SK-N-SH (cell line): Measurements from ENCODE around the gene HSD11B2. TPM values are rescaled to one million over a fixed set of nuclear protein-coding genes. Genes with fewer than 3 reads are reported as not detected.

Source experiments
- CTCF ChIA-PET: fragments of 300-600, 350-600 bp; formaldehyde crosslinking; extraction: SDS; loops from one replicate; lab custom pipeline; 2021; lab: Yijun Ruan, JAX
- POLR2A ChIA-PET: fragments of 350-600 bp; sonication (Branson Sonifier 250); formaldehyde crosslinking; extraction: SDS; loops from one replicate; lab custom pipeline; 2020; ENCODE audit warnings: antibody characterized with exemption, inconsistent platforms; lab: Yijun Ruan, JAX
- DNase-seq: peaks from one replicate; pipeline ENCODE4 v3.0.0; 2012
- H2AFZ ChIP-seq: fragments of 200-600 bp; sonication (generic); 2 replicates; pipeline ENCODE4 v1.8.1; 2016; ENCODE audit warnings: antibody characterized with exemption, mild to moderate bottlenecking, low read depth
- H3F3A ChIP-seq: fragments of 200-600 bp; sonication (generic); replicated peaks from 2 replicates; pipeline ENCODE3; 2016; ENCODE audit warnings: antibody characterized with exemption, mild to moderate bottlenecking; ENCODE audit not compliant: insufficient read depth
- H3K27ac ChIP-seq, 2 experiments: fragments of 200-500 bp in 1 of 2; fragments of 200-600 bp in 1 of 2; sonication (Bioruptor generic) in 1 of 2; sonication (generic), shearing (Covaris generic) in 1 of 2; 2 replicates each; pipeline versions ENCODE4 v1.5.1 to v1.6.1; 2014 to 2016; ENCODE audit warnings: low read depth in 2 of 2, inconsistent platforms in 1 of 2, low read length in 1 of 2, mild to moderate bottlenecking in 1 of 2, mixed read lengths in 1 of 2
- H3K27me3 ChIP-seq: fragments of 200-600 bp; sonication (generic), shearing (Covaris generic); 2 replicates; pipeline ENCODE4 v1.6.1; 2016; ENCODE audit warnings: mixed run types; ENCODE audit not compliant: insufficient read depth
- H3K36me3 ChIP-seq, 2 experiments: fragments of 200-500 bp in 1 of 2; fragments of 200-600 bp in 1 of 2; sonication (Bioruptor generic) in 1 of 2; sonication (generic) in 1 of 2; replicated peaks in 1 of 2; 2 replicates each; pipeline versions ENCODE3 to v1.5.1; 2014 to 2016; ENCODE audit warnings: low read length in 1 of 2, mild to moderate bottlenecking in 1 of 2; ENCODE audit not compliant: insufficient read depth in 2 of 2, control insufficient read depth in 1 of 2
- H3K4me1 ChIP-seq, 2 experiments: fragments of 200-500 bp in 1 of 2; fragments of 200-600 bp in 1 of 2; sonication (Bioruptor generic) in 1 of 2; sonication (generic), shearing (Covaris generic) in 1 of 2; 2 replicates each; pipeline versions ENCODE4 v1.5.1 to v1.6.1; 2014 to 2016; ENCODE audit warnings: low read depth in 1 of 2, low read length in 1 of 2, mixed run types in 1 of 2; ENCODE audit not compliant: insufficient read depth in 2 of 2, control insufficient read depth in 1 of 2
- H3K4me2 ChIP-seq: fragments of 200-600 bp; sonication (generic), shearing (Covaris generic); 2 replicates; pipeline ENCODE4 v1.6.1; 2017; ENCODE audit warnings: mixed run types
- H3K4me3 ChIP-seq, 2 experiments: fragments of 200-500 bp in 1 of 2; fragments of 200-600 bp in 1 of 2; sonication (Bioruptor generic) in 1 of 2; sonication (generic), shearing (Covaris generic) in 1 of 2; 2 replicates each; pipeline versions ENCODE4 v1.5.1 to v1.8.1; 2014 to 2016; ENCODE audit warnings: low read depth in 2 of 2, inconsistent platforms in 1 of 2, low read length in 1 of 2, mild to moderate bottlenecking in 1 of 2, mixed read lengths in 1 of 2, moderate library complexity in 1 of 2
- H3K79me2 ChIP-seq: fragments of 200-600 bp; sonication (generic); 2 replicates; pipeline ENCODE4 v1.8.1; 2017; ENCODE audit warnings: mild to moderate bottlenecking; ENCODE audit not compliant: insufficient read depth
- H3K9ac ChIP-seq: fragments of 200-600 bp; sonication (generic); 2 replicates; pipeline ENCODE4 v1.6.1; 2017; ENCODE audit warnings: mixed run types
- H3K9me2 ChIP-seq: fragments of 200-600 bp; sonication (generic); 2 replicates; pipeline ENCODE4 v1.6.1; 2017; ENCODE audit warnings: mixed run types
- H3K9me3 ChIP-seq: fragments of 200-600 bp; sonication (generic); 2 replicates; pipeline ENCODE4 v1.6.1; 2017; ENCODE audit warnings: mixed run types, mild to moderate bottlenecking, moderate library complexity
- H4K20me1 ChIP-seq: fragments of 200-600 bp; sonication (generic); 2 replicates; pipeline ENCODE4 v1.6.1; 2017; ENCODE audit warnings: mild to moderate bottlenecking, mixed run types; ENCODE audit not compliant: insufficient read depth
- CHD2 ChIP-seq: fragments of 150-350 bp; IDR thresholded peaks from 2 replicates; pipeline ENCODE4 v1.6.1; 2018; ENCODE audit warnings: low read length; ENCODE audit not compliant: partially characterized antibody
- EZH2phosphoT487 ChIP-seq: fragments of 200-600 bp; sonication (generic); IDR thresholded peaks from 2 replicates; pipeline ENCODE4 v1.6.1; 2017; ENCODE audit warnings: low read depth, mixed run types, mild to moderate bottlenecking, antibody characterized with exemption, moderate library complexity, borderline replicate concordance
- FOSL2 ChIP-seq: IDR thresholded peaks from 2 replicates; pipeline ENCODE4 v1.4.0; 2012; ENCODE audit warnings: low read depth, mild to moderate bottlenecking, moderate library complexity, borderline replicate concordance
- FOXJ3 ChIP-seq: sonication (generic); formaldehyde crosslinking; IDR thresholded peaks from 2 replicates; pipeline ENCODE4 v1.5.1; 2020; ENCODE audit warnings: mild to moderate bottlenecking, missing genetic modification reagents
- FOXM1 ChIP-seq: IDR thresholded peaks from 2 replicates; pipeline ENCODE4 v1.4.0; 2012; ENCODE audit warnings: low read depth, mild to moderate bottlenecking
- JUND ChIP-seq: IDR thresholded peaks from 2 replicates; pipeline ENCODE4 v1.4.0; 2012
- MEF2A ChIP-seq: IDR thresholded peaks from 2 replicates; pipeline ENCODE4 v1.4.0; 2012; ENCODE audit warnings: low read depth, borderline replicate concordance
- NFIC ChIP-seq: IDR thresholded peaks from 2 replicates; pipeline ENCODE4 v1.4.0; 2012; ENCODE audit warnings: borderline replicate concordance
- RAD21 ChIP-seq: IDR thresholded peaks from 2 replicates; pipeline ENCODE4 v1.6.1; 2012; ENCODE audit warnings: mild to moderate bottlenecking, low read length
- RCOR1 ChIP-seq: fragments of 150-350 bp; IDR thresholded peaks from 2 replicates; pipeline ENCODE4 v1.6.1; 2017; ENCODE audit warnings: antibody characterized with exemption, low read length
- RFX5 ChIP-seq: IDR thresholded peaks from 2 replicates; pipeline ENCODE4 v1.6.1; 2012; ENCODE audit warnings: mild to moderate bottlenecking, improper control_type of control experiment, low read length
- SIN3A ChIP-seq: IDR thresholded peaks from 2 replicates; pipeline ENCODE4 v1.6.1; 2012; ENCODE audit warnings: low read depth, mild to moderate bottlenecking, low read length, moderate library complexity, borderline replicate concordance
- TAF1 ChIP-seq: IDR thresholded peaks from 2 replicates; pipeline ENCODE4 v1.6.1; 2012; ENCODE audit warnings: low read depth, mild to moderate bottlenecking, low read length, moderate library complexity, borderline replicate concordance
- TCF12 ChIP-seq: IDR thresholded peaks from 2 replicates; pipeline ENCODE4 v1.4.0; 2012
- TEAD4 ChIP-seq: IDR thresholded peaks from 2 replicates; pipeline ENCODE4 v1.4.0; 2012; ENCODE audit warnings: mild to moderate bottlenecking, borderline replicate concordance; ENCODE audit not compliant: insufficient read depth
- YY1 ChIP-seq: IDR thresholded peaks from 2 replicates; pipeline ENCODE4 v1.4.0; 2012; ENCODE audit warnings: low read depth, mild to moderate bottlenecking
- WGBS: methylation state at CpG from one replicate; pipeline ENCODE4 v1.1.6; 2017; ENCODE audit warnings: low lambda C conversion rate; 5-methylcytosine and 5-hydroxymethylcytosine counted together
- polyA plus RNA-seq, 3 experiments: library from polyadenylated mRNA; depleted of rRNA; stranded (reverse); fragments of >200 nt; gene quantifications; 2 replicates each; pipeline ENCODE4 v1.2.3, GENCODE V29; 2012
- TF ChIP-seq, protein P1 (sequence below): IDR thresholded peaks from 2 replicates; pipeline ENCODE4 v1.4.0; 2012; ENCODE audit warnings: low read depth, borderline replicate concordance
- TF ChIP-seq, protein P2 (sequence below): IDR thresholded peaks from 2 replicates; pipeline ENCODE4; 2012

The HSD11B2 gene
- polyA plus RNA-seq, 1 of the 3 experiments (the other 2 are of a cell fraction): 0.23 TPM

DNA sequence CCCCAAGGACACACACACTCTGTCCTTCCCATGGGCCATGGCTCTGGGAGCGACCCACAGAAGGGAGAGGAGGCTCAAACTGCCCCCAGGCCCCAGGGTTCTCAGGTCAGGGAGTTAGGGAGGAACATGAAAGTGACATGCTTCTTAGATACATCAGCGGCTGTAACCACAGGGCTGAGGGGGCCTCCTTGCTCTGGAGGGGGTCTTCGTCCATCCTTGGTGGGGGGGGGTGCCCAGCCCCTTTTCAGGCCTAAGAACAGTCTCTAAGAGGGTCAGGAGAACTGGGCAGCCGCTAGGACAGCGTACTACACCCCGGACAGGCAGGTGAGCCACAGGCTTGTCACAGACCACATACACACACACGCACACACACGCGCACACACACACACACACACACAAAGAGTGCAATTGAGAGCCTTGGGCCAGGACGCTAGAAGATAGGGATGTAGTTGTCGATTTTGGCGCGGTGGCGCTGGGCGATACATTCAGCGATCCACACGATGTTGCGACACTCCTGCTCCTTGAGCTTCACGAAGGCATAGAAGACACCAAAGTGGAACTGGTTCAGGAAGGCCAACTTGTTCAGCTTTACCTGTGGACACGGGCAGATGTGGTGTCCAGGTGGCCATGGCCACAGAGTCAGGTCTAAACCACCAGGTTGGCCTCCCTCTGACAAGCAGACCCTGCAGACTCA, 7.3 kb downstream of the HSD11B2 start:
- peaks cover 7 to 34% of the 10 kb centered on the region in 2 experiments for H3K36me3 ChIP-seq
- CTCF ChIA-PET: interaction anchor here (1.1 to 6.7 kb wide), 3 partner anchors 21 to 26 kb away, joined by 4 to 35 read pairs (median 5); no protein-coding TSS in a partner anchor
- H3K9me3 ChIP-seq: no peaks in the 10 kb centered on the region
- no peak overlapping the region for H2AFZ ChIP-seq
- peaks cover 0 to 18% of the 10 kb centered on the region in 2 experiments; a peak in 1 of 4 replicates for H3K4me1 ChIP-seq
- DNase-seq: no peak
- no peaks in the 10 kb centered on the region for H3F3A ChIP-seq
- no peaks in the 10 kb centered on the region for H3K9me2 ChIP-seq
- no peak overlapping the region for H3K27ac ChIP-seq
- WGBS: 98% methylated on average over 17 of the region's 20 CpGs
- H3K79me2 ChIP-seq: no peaks in the 10 kb centered on the region
- POLR2A ChIA-PET: no interaction called here
- no peak overlapping the region for H3K4me2 ChIP-seq
- H4K20me1 ChIP-seq: no peaks in the 10 kb centered on the region
- H3K4me3 ChIP-seq: no peak overlapping the region
- no peak overlapping the region for H3K9ac ChIP-seq
- TF ChIP-seq TCF12 (no peak), TEAD4 (no peak), FOXM1 (no peak), CHD2 (no peak), RCOR1 (no peak), JUND (no peak), YY1 (no peak), FOXJ3 (no peak), SIN3A (no peak), NFIC (no peak), EZH2phosphoT487 (no peak), RFX5 (no peak)
- TF ChIP-seq, protein P1, sequence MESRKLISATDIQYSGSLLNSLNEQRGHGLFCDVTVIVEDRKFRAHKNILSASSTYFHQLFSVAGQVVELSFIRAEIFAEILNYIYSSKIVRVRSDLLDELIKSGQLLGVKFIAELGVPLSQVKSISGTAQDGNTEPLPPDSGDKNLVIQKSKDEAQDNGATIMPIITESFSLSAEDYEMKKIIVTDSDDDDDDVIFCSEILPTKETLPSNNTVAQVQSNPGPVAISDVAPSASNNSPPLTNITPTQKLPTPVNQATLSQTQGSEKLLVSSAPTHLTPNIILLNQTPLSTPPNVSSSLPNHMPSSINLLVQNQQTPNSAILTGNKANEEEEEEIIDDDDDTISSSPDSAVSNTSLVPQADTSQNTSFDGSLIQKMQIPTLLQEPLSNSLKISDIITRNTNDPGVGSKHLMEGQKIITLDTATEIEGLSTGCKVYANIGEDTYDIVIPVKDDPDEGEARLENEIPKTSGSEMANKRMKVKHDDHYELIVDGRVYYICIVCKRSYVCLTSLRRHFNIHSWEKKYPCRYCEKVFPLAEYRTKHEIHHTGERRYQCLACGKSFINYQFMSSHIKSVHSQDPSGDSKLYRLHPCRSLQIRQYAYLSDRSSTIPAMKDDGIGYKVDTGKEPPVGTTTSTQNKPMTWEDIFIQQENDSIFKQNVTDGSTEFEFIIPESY: no peak
- TF ChIP-seq, protein P2, sequence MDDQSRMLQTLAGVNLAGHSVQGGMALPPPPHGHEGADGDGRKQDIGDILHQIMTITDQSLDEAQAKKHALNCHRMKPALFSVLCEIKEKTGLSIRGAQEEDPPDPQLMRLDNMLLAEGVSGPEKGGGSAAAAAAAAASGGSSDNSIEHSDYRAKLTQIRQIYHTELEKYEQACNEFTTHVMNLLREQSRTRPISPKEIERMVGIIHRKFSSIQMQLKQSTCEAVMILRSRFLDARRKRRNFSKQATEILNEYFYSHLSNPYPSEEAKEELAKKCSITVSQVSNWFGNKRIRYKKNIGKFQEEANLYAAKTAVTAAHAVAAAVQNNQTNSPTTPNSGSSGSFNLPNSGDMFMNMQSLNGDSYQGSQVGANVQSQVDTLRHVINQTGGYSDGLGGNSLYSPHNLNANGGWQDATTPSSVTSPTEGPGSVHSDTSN: no peak
- no peaks in the 10 kb centered on the region for H3K27me3 ChIP-seq

DNA sequence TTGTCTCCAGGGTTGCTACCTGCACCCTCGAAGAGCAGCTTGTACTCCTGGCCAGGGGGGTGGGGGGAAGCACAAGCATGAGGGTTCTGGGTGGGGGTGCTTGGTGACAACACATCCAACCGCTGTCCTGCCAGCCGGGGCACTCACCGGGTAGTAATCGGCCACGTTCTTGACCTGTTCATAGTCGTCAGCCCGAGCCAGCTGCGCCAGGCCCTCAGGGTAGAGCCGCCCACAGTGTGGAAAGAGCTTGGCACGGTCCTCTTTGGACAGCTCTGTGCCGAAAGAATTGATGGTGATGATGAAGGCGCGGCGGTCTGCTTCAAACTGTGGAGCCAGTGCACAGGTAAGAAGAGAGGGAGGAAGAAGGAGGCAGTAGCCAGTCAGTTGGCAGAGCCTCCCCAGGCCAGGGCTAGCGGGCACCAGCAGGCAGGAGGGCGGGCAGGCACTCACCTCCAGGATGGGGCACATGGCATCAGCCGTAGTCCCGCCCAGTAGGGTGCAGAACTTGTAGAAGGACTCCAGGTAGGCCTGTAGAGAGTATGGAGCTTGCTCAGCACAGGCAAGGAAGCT, 8.0 kb downstream of the HSD11B2 start:
- H2AFZ ChIP-seq: no peak overlapping the region
- H3K36me3 ChIP-seq: peaks cover 7 to 38% of the 10 kb centered on the region in 2 experiments
- H3K9me3 ChIP-seq: no peaks in the 10 kb centered on the region
- CTCF ChIA-PET: interaction anchor here (1.1 to 6.7 kb wide), 3 partner anchors 21 to 26 kb away, joined by 4 to 35 read pairs (median 5); no protein-coding TSS in a partner anchor
- no peaks in the 10 kb centered on the region for H3K9me2 ChIP-seq
- no peaks in the 10 kb centered on the region for H3K27me3 ChIP-seq
- DNase-seq: no peak
- peaks cover 0 to 24% of the 10 kb centered on the region in 2 experiments; a peak in 1 of 4 replicates for H3K4me1 ChIP-seq
- no peaks in the 10 kb centered on the region for H3K79me2 ChIP-seq
- WGBS: 91% methylated on average over 16 of the region's 19 CpGs
- H3K9ac ChIP-seq: no peak overlapping the region
- no peak overlapping the region for H3K4me2 ChIP-seq
- POLR2A ChIA-PET: no interaction called here
- no peak overlapping the region for H3K27ac ChIP-seq
- TF ChIP-seq RFX5 (no peak), TAF1 (no peak), MEF2A (no peak), RAD21 (no peak), YY1 (no peak), FOSL2 (no peak)
- TF ChIP-seq, all 33 proteins: peak for 0
- H4K20me1 ChIP-seq: no peaks in the 10 kb centered on the region
- H3F3A ChIP-seq: no peaks in the 10 kb centered on the region
- H3K4me3 ChIP-seq: no peak overlapping the region
